ENCODE data around the gene KRTAP5-10.
"Not testable (repeated sequence)": the region's sequence is repeated elsewhere in the genome, so short reads cannot be mapped to it uniquely, and the experiment has no call there.

KRTAP5-10 gene

GRCh38 chr11:71565263-71565662 lies at the start of gene KRTAP5-10:
Gene KRTAP5-10 (plus strand): TSS chr11:71565563. CDS start chr11:71565588, 25 bp downstream.
- no peak for DNase-seq (ENCODE audit: low spot score)

GRCh38 chr11:71518506-71519471 lies 46.6 kb upstream of the KRTAP5-10 start:
- no peak for DNase-seq (ENCODE audit: low spot score)

GRCh38 chr11:71519546-71519945 lies 45.8 kb upstream of the KRTAP5-10 start:
- no peak for DNase-seq (ENCODE audit: low spot score)

- no peak for DNase-seq (ENCODE audit: low spot score)
Observed at GRCh38 chr11:71525188-71525937, 40.0 kb upstream of the KRTAP5-10 start.

- no peak for DNase-seq (ENCODE audit: low spot score)
Observed at GRCh38 chr11:71525938-71526495, 39.3 kb upstream of the KRTAP5-10 start.

GRCh38 chr11:71526796-71527575 lies 38.4 kb upstream of the KRTAP5-10 start, which contains the start of gene KRTAP5-7:
Gene KRTAP5-7 (plus strand): TSS chr11:71527267. CDS start chr11:71527301, 34 bp downstream.
- DNase-seq (ENCODE audit: low spot score), result not testable (repeated sequence)

GRCh38 chr11:71527576-71528210 lies 37.7 kb upstream of the KRTAP5-10 start:
- no peak for DNase-seq (ENCODE audit: low spot score)

- no peak for DNase-seq (ENCODE audit: low spot score)
Observed at GRCh38 chr11:71530602-71531001, 34.8 kb upstream of the KRTAP5-10 start.

- no peak for DNase-seq (ENCODE audit: low spot score)
Observed at GRCh38 chr11:71532036-71532610, 33.2 kb upstream of the KRTAP5-10 start.

GRCh38 chr11:71534711-71535608 lies 30.4 kb upstream of the KRTAP5-10 start:
- not testable (repeated sequence) for DNase-seq (ENCODE audit: low spot score)

GRCh38 chr11:71535825-71536224 lies 29.5 kb upstream of the KRTAP5-10 start:
- no peak for DNase-seq (ENCODE audit: low spot score)

GRCh38 chr11:71537537-71537936 lies 27.8 kb upstream of the KRTAP5-10 start:
- no peak for DNase-seq (ENCODE audit: low spot score)

- DNase-seq (ENCODE audit: low spot score), result not testable (repeated sequence)
Observed at GRCh38 chr11:71537977-71538665, 27.2 kb upstream of the KRTAP5-10 start, which contains the start of gene KRTAP5-8. Gene KRTAP5-8 (plus strand): TSS chr11:71538025. CDS start chr11:71538056, 31 bp downstream.

- no peak for DNase-seq (ENCODE audit: low spot score)
Observed at GRCh38 chr11:71538666-71538990, 26.7 kb upstream of the KRTAP5-10 start.

- DNase-seq (ENCODE audit: low spot score), result no peak
Observed at GRCh38 chr11:71539017-71539416, 26.3 kb upstream of the KRTAP5-10 start.

GRCh38 chr11:71539971-71540370 lies 25.4 kb upstream of the KRTAP5-10 start:
- DNase-seq (ENCODE audit: low spot score), result not testable (repeated sequence)

- DNase-seq (ENCODE audit: low spot score), result not testable (repeated sequence)
Observed at GRCh38 chr11:71540521-71541304, 24.6 kb upstream of the KRTAP5-10 start.

GRCh38 chr11:71542382-71542781 lies 23.0 kb upstream of the KRTAP5-10 start:
- DNase-seq (ENCODE audit: low spot score), result no peak

Data from CD4-positive, alpha-beta T cell treated with Interleukin-2 at 100 ng/mL for 4 hours (primary cell).